ENCODE measurements around the gene OR13C5.

OR13C5 gene

DNA sequence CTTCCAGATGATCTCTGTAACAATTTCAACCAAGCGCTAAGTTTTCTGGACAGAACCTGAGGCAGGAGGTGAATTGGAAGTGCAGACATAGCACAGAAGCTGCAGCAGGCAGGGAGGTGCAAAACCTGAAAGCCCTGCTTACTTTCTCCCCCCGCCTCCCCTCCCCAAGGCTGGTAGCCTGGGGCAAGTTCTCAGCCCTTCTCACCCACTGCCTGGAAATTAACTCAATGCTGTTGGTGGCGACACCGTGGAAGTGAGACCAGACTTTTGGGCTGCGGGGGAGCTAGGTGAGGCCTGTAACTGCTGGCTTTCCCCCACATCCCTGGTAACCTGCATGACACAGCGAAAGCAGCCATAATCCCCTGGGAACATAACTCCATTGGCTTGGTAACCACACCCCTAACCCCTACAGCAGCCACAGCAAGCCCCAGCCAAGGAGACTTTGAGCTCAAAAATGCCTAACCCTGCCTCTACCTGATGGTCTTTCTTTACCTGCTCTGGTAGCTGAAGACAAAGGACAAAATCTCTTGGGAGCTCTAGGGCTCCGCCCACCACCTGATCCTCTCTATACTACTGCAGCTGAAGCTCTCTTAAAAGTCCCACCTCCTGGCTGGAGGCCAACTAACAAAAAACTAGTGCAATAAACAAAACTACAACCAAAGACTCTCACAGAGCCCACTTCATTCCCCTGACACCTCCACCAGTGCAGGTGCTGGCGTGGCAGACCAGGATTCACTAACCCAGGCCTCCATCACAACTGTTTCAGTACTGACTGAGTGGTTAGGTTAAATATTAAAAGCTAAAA lies 42.2 kb downstream of the OR13C5 start:
- Mint-ChIP-seq H3K27me3 (ENCODE audit: low read depth, poor library complexity) (no peaks in the 10 kb centered on the region), H3K4me3 (no peak overlapping the region), H3K4me1 (no peaks in the 10 kb centered on the region), H3K9me3 (peaks cover 23% of the 10 kb centered on the region), H3K36me3 (ENCODE audit: low read depth) (peaks cover 8% of the 10 kb centered on the region), H3K27ac (no peak overlapping the region)
- DNase-seq, result no peak
- TF ChIP-seq, protein P1, sequence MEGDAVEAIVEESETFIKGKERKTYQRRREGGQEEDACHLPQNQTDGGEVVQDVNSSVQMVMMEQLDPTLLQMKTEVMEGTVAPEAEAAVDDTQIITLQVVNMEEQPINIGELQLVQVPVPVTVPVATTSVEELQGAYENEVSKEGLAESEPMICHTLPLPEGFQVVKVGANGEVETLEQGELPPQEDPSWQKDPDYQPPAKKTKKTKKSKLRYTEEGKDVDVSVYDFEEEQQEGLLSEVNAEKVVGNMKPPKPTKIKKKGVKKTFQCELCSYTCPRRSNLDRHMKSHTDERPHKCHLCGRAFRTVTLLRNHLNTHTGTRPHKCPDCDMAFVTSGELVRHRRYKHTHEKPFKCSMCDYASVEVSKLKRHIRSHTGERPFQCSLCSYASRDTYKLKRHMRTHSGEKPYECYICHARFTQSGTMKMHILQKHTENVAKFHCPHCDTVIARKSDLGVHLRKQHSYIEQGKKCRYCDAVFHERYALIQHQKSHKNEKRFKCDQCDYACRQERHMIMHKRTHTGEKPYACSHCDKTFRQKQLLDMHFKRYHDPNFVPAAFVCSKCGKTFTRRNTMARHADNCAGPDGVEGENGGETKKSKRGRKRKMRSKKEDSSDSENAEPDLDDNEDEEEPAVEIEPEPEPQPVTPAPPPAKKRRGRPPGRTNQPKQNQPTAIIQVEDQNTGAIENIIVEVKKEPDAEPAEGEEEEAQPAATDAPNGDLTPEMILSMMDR (IDR thresholded peaks at IDR 0.05), result no peak

DNA sequence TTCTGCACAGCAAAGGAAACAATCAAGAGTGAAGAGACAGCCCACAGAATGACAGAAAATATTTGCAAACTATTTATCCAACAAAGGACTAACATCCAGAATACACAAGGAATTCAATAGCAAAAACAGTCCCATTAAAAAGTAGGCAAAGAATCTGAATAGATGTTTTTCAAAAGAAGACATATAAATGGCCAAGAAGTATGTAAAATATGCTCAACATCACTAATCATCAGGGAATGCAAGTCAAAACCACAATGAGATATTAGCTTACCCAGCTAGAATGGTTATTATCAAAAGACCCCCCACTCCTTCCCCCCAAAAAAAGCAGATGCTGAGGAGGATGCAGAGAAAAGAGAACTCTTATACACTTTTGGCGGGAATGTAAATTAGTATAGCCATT lies 43.7 kb downstream of the OR13C5 start:
- H3K4me3 Mint-ChIP-seq, result no peak overlapping the region
- TF ChIP-seq, protein P1 (IDR thresholded peaks at IDR 0.05), result no peak
- H3K9me3 Mint-ChIP-seq, result peaks cover 23% of the 10 kb centered on the region
- H3K27ac Mint-ChIP-seq, result no peak overlapping the region
- H3K27me3 Mint-ChIP-seq (ENCODE audit: low read depth, poor library complexity), result no peaks in the 10 kb centered on the region
- no peak for DNase-seq
- peaks cover 8% of the 10 kb centered on the region for H3K36me3 Mint-ChIP-seq (ENCODE audit: low read depth)
- no peaks in the 10 kb centered on the region for H3K4me1 Mint-ChIP-seq

DNA sequence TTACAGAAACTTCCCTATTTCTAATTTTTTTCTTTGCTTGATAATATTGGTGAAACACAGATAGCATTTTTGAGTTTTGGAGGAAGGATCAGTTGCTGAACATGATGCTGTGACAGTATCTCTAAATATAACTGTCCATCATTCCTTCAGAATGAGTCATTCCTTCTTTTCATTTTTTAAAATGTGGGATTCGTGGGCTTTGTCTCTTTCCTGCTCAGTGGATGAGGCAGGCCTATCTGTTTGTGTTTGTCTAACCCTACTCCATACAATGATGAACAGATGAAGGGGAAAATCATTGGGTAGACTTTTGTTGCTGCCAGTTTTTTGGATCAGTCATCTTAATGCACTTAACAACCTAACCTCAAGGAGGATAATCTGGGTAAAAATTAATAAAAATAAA lies 46.0 kb downstream of the OR13C5 start:
- no peaks in the 10 kb centered on the region for H3K4me1 Mint-ChIP-seq
- no peaks in the 10 kb centered on the region for H3K27me3 Mint-ChIP-seq (ENCODE audit: low read depth, poor library complexity)
- H3K9me3 Mint-ChIP-seq, result peaks cover 8% of the 10 kb centered on the region
- H3K4me3 Mint-ChIP-seq, result no peak overlapping the region
- TF ChIP-seq, protein P1 (IDR thresholded peaks at IDR 0.05), result no peak
- peaks cover 5% of the 10 kb centered on the region for H3K36me3 Mint-ChIP-seq (ENCODE audit: low read depth)
- H3K27ac Mint-ChIP-seq, result no peak overlapping the region
- no peak for DNase-seq
